Measurements from ENCODE around the gene RPL11.

GRCh38 chr1:23651069-23651808 is 40.4 kb upstream of the RPL11 start:
- TF ChIP-seq CTCF (IDR thresholded peaks at IDR 0.05), result no peak
- TF ChIP-seq POLR2AphosphoS5 (IDR thresholded peaks at IDR 0.05; ENCODE audit: insufficient read depth in 1 of 2, low read depth in 1 of 2), result no peak
- no peak for TF ChIP-seq POLR2A (IDR thresholded peaks at IDR 0.05)
